ENCODE data around the gene WDR93. TPM values are rescaled to one million over a fixed set of nuclear protein-coding genes. Genes with fewer than 3 reads are reported as not detected.

The WDR93 gene
- total RNA-seq, 4 donors from 2014 or later, result not detected

- H3K27me3 ChIP-seq, result no peaks in the 10 kb centered on the region
- peak overlapping the region in 3 of 4 donors; percentile 41 to 65 (median 48) for H3K4me3 ChIP-seq
- no peaks in the 10 kb centered on the region for H3K36me3 ChIP-seq
- WGBS, 2 donors, result 61 to 62% methylated on average over 7 to 10 of the region's 25 CpGs
- DNase-seq, result no peak
- H3K9me3 ChIP-seq, result no peaks in the 10 kb centered on the region
- H3K27ac ChIP-seq, result peak overlapping the region in 1 of 4 donors; percentile 47
- TF ChIP-seq, protein P1, sequence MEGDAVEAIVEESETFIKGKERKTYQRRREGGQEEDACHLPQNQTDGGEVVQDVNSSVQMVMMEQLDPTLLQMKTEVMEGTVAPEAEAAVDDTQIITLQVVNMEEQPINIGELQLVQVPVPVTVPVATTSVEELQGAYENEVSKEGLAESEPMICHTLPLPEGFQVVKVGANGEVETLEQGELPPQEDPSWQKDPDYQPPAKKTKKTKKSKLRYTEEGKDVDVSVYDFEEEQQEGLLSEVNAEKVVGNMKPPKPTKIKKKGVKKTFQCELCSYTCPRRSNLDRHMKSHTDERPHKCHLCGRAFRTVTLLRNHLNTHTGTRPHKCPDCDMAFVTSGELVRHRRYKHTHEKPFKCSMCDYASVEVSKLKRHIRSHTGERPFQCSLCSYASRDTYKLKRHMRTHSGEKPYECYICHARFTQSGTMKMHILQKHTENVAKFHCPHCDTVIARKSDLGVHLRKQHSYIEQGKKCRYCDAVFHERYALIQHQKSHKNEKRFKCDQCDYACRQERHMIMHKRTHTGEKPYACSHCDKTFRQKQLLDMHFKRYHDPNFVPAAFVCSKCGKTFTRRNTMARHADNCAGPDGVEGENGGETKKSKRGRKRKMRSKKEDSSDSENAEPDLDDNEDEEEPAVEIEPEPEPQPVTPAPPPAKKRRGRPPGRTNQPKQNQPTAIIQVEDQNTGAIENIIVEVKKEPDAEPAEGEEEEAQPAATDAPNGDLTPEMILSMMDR (IDR thresholded peaks at IDR 0.05), result no peak
- no peak for TF ChIP-seq POLR2A (IDR thresholded peaks at IDR 0.05)
- intact Hi-C loops (cut with DNase I), result no loop called here
- peaks cover 37 to 98% (median 37%) of the 10 kb centered on the region in 3 donors for H3K4me1 ChIP-seq
Measured at GRCh38 chr15:89777073-89777751, 86.6 kb downstream of the WDR93 start.

GRCh38 chr15:89777782-89778380 is 87.3 kb downstream of the WDR93 start:
- 40 to 74% methylated on average over 2 to 7 of the region's 10 CpGs for WGBS, 2 donors
- no peaks in the 10 kb centered on the region for H3K36me3 ChIP-seq
- H3K4me3 ChIP-seq, result no peak overlapping the region
- peak overlapping the region in 3 of 4 donors; percentile 14 to 69 (median 68) for H3K27ac ChIP-seq
- intact Hi-C loops (cut with DNase I), result no loop called here
- no peaks in the 10 kb centered on the region for H3K9me3 ChIP-seq
- no peak for DNase-seq
- H3K27me3 ChIP-seq, result no peaks in the 10 kb centered on the region
- peaks cover 39 to 98% (median 44%) of the 10 kb centered on the region in 3 donors for H3K4me1 ChIP-seq
- TF ChIP-seq, protein P1 (IDR thresholded peaks at IDR 0.05), result no peak
- no peak for TF ChIP-seq POLR2A (IDR thresholded peaks at IDR 0.05)

GRCh38 chr15:89778861-89779260 is 88.2 kb downstream of the WDR93 start:
- TF ChIP-seq, protein P1 (IDR thresholded peaks at IDR 0.05), result no peak
- no peak for TF ChIP-seq POLR2A (IDR thresholded peaks at IDR 0.05)
- DNase-seq, result no peak
- Histone ChIP-seq H3K9me3 (no peaks in the 10 kb centered on the region), H3K27me3 (no peaks in the 10 kb centered on the region), H3K36me3 (no peaks in the 10 kb centered on the region), H3K27ac (peak overlapping the region; percentile 14 to 69 (median 42)), H3K4me1 (peaks cover 38 to 97% (median 44%) of the 10 kb centered on the region in 3 donors), H3K4me3 (no peak overlapping the region)
- intact Hi-C loops (cut with DNase I), result no loop called here
- WGBS, 2 donors, result 40 to 53% methylated on average over 2 to 3 of the region's 4 CpGs

DNA sequence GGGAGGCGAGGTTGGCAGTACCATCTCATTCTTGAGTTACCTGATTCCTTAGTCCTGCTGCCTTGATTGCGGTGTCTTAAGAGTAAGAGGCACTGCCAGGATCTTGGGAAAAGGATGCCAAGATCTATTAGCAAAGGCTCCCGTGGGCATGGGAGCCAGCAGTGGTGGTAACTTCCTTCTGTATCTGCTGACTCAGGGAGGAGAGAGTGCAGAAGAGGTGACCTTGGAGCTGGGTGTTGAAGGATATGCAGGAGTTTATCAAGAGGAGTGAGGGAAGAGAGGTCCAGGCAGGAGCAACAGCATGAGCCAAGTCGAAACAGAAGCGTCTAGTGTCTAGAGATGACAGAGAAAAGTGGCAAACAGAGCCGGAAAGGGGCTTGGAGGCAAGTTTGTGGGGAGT is 90.0 kb downstream of the WDR93 start:
- 47 to 51% methylated on average over 6 of the region's 6 CpGs for WGBS, 2 donors

More for the DNA sequence above, 90.0 kb downstream of the WDR93 start:
- TF ChIP-seq, protein P1 (IDR thresholded peaks at IDR 0.05), result no peak
- TF ChIP-seq POLR2A (IDR thresholded peaks at IDR 0.05), result no peak
- intact Hi-C loops (cut with DNase I), result no loop called here
- no peak for DNase-seq
- peak overlapping the region; percentile 66 to 83 (median 78) for H3K27ac ChIP-seq
- no peaks in the 10 kb centered on the region for H3K9me3 ChIP-seq
- peaks cover 33 to 97% (median 45%) of the 10 kb centered on the region in 3 donors for H3K4me1 ChIP-seq
- H3K36me3 ChIP-seq, result no peaks in the 10 kb centered on the region
- H3K4me3 ChIP-seq, result no peak overlapping the region
- no peaks in the 10 kb centered on the region for H3K27me3 ChIP-seq
